K562 (cell line): ENCODE data around the gene VPS35L. TPM values are rescaled to one million over a fixed set of nuclear protein-coding genes. Genes with fewer than 3 reads are reported as not detected.

ENCODE experiments used
- ATF2 ChIP-seq: sonication (generic); formaldehyde crosslinking; IDR thresholded peaks from 2 replicates; pipeline ENCODE4 v1.8.1; 2022; ENCODE audit warnings: missing genetic modification reagents
- CHAMP1 ChIP-seq: fragments of 450-650 bp; IDR thresholded peaks from 2 replicates; pipeline ENCODE4 v1.6.1; 2016; ENCODE audit warnings: mild to moderate bottlenecking
- CREM ChIP-seq: IDR thresholded peaks from 2 replicates; pipeline ENCODE4 v1.6.1; 2014; ENCODE audit warnings: antibody characterized with exemption, low read depth
- ELF1 ChIP-seq: fragments of 200-800 bp; sonication (Bioruptor generic); IDR thresholded peaks from 2 replicates; pipeline ENCODE4 v1.6.1; 2016; ENCODE audit warnings: missing genetic modification characterization, missing compliant biosample characterization
- MED1 ChIP-seq: sonication (generic); formaldehyde crosslinking; IDR thresholded peaks from 2 replicates; pipeline ENCODE4 v1.8.1; 2023; ENCODE audit warnings: missing genetic modification reagents, borderline replicate concordance
- MEF2A ChIP-seq: IDR thresholded peaks from 2 replicates; pipeline ENCODE4 v1.6.1; 2011; ENCODE audit warnings: low read depth, mild to moderate bottlenecking, low read length, moderate library complexity; ENCODE audit not compliant: control insufficient read depth
- MYBL2 ChIP-seq, 2 experiments: fragments of 450-650 bp in 1 of 2; sonication (generic) in 1 of 2; formaldehyde crosslinking in 1 of 2; IDR thresholded peaks; 2 replicates each; pipeline versions ENCODE4 v1.6.1 to v1.8.1; 2017 to 2022; ENCODE audit warnings: borderline replicate concordance in 1 of 2, inconsistent platforms in 1 of 2, low read depth in 1 of 2, mild to moderate bottlenecking in 1 of 2, missing genetic modification reagents in 1 of 2, moderate library complexity in 1 of 2
- MYC ChIP-seq, 2 experiments: fragments of 250-450 bp in 1 of 2; sonication (Bioruptor Pico) in 1 of 2; IDR thresholded peaks; 2 replicates each; pipeline versions ENCODE4 v1.5.1 to v1.6.1; 2012 to 2021; ENCODE audit warnings: low read depth in 2 of 2, borderline replicate concordance in 1 of 2, improper control_type of control experiment in 1 of 2, low read length in 1 of 2, mild to moderate bottlenecking in 1 of 2, moderate library complexity in 1 of 2
- NKRF ChIP-seq: fragments of 450-650 bp; IDR thresholded peaks from 2 replicates; pipeline ENCODE4 v1.6.1; 2016; ENCODE audit warnings: borderline replicate concordance
- SIN3B ChIP-seq: fragments of 450-650 bp; IDR thresholded peaks from 2 replicates; pipeline ENCODE4 v1.6.1; 2017; ENCODE audit warnings: low read depth, mild to moderate bottlenecking, moderate library complexity
- TAF1 ChIP-seq: IDR thresholded peaks from 2 replicates; pipeline ENCODE4 v1.6.1; 2011; ENCODE audit warnings: mild to moderate bottlenecking, low read length, moderate library complexity; ENCODE audit not compliant: insufficient read depth, control insufficient read depth, severe bottlenecking; ENCODE audit errors: extremely low read depth
- TEAD1 ChIP-seq, 2 experiments: fragments of 450-650 bp in 1 of 2; sonication (generic) in 1 of 2; formaldehyde crosslinking; IDR thresholded peaks; 2 replicates each; pipeline versions ENCODE4 v1.4.0 to v1.8.0; 2020 to 2022; ENCODE audit warnings: mild to moderate bottlenecking in 2 of 2, missing genetic modification reagents in 1 of 2
- ZBTB9 ChIP-seq: fragments of 450-650 bp; formaldehyde crosslinking; IDR thresholded peaks from 2 replicates; pipeline ENCODE4 v1.4.0; 2020; ENCODE audit warnings: mild to moderate bottlenecking, moderate library complexity
- ZC3H4 ChIP-seq: sonication (generic); formaldehyde crosslinking; IDR thresholded peaks from 2 replicates; pipeline ENCODE4 v1.9.0; 2021; ENCODE audit warnings: missing genetic modification reagents, borderline replicate concordance
- ZNF740 ChIP-seq, 3 experiments: fragments of 200-800 bp in 1 of 3; sonication (Bioruptor generic) in 1 of 3; sonication (generic) in 1 of 3; formaldehyde crosslinking in 1 of 3; IDR thresholded peaks; 2 replicates each; pipeline versions ENCODE4 v1.6.1 to v1.8.0; 2016 to 2022; ENCODE audit warnings: mild to moderate bottlenecking in 2 of 3, missing compliant biosample characterization in 2 of 3, missing genetic modification characterization in 2 of 3, missing genetic modification reagents in 1 of 3
- polyA plus RNA-seq, 8 experiments: library from polyadenylated mRNA; depleted of rRNA in 4 of 8; stranded (reverse) in 5 of 8; unstranded in 3 of 8; fragments of >200 nt; fragmentation: Nextera tagmentation in 2 of 8; fragmentation: Illumina TruSeq in 1 of 8; extraction: Ambion mirVana in 2 of 8; extraction: Trizol in 1 of 8; gene quantifications; 2 replicates each; pipeline versions ENCODE4 v1.2.1 to v1.2.3, GENCODE V29; 2011 to 2014; ENCODE audit warnings: inconsistent platforms in 1 of 8, missing spikeins in 1 of 8
- total RNA-seq, 7 experiments: library from RNA; depleted of rRNA in 6 of 7; stranded (reverse); fragments of >200 nt in 6 of 7; fragmentation: Illumina TruSeq in 2 of 7; extraction: Trizol in 2 of 7; gene quantifications; 2 replicates each; pipeline versions ENCODE4 v1.2.1 to v1.2.3, GENCODE V29; 2011 to 2021; ENCODE audit warnings: low replicate concordance in 1 of 7

Gene VPS35L
- total and polyA plus RNA-seq, 9 of the 15 experiments (the other 6 are each of a cell fraction or from before 2014, with no cell fraction given): 10.2 to 30.4 (median 20.1) TPM

GRCh38 chr16:19717741-19718623, 162.5 kb downstream of the VPS35L start, which contains the start of the genes IQCK and KNOP1 (continued):
- TF ChIP-seq NKRF (peak; percentile 99), MED1 (CRISPR knock-in tag) (no peak), ELF1 (tag) (peak; percentile 87), TAF1 (peak; percentile 45), TEAD1 (CRISPR knock-in tag; IDR thresholded peaks at IDR 0.05) (peak in 1 of 2 experiments; percentile 58; a peak in 1 of 4 replicates), ZNF740 (CRISPR knock-in tag; IDR thresholded peaks at IDR 0.05) (no peak), ZNF740 (tag; IDR thresholded peaks at IDR 0.05) (no peak), ATF2 (no peak), MYC (IDR thresholded peaks at IDR 0.05; ENCODE audit: low read depth, low read length) (peak; percentile 97), MYC (CRISPR knock-in tag; IDR thresholded peaks at IDR 0.05; ENCODE audit: borderline replicate concordance, low read depth) (peak; percentile 93), SIN3B (no peak; the same call in none of the 2 replicates), ZBTB9 (CRISPR knock-in tag) (0 out of 2 replicates have a peak, but pooled peaks have one; percentile 22), CHAMP1 (no peak), ZC3H4 (CRISPR knock-in tag) (no peak), CREM (peak; percentile 55; the same call in 1 of the 2 replicates), MYBL2 (IDR thresholded peaks at IDR 0.05; ENCODE audit: low read depth) (no peak), MYBL2 (CRISPR knock-in tag; IDR thresholded peaks at IDR 0.05; ENCODE audit: borderline replicate concordance) (no peak), MEF2A (no peak)
